OCI-M1 (cell line): ENCODE data around the gene PELO.

ENCODE experiments used
- DNase-seq: peaks from one replicate; lab custom pipeline; 2025; lab: John Stamatoyannopoulos, UW

Gene PELO

DNA sequence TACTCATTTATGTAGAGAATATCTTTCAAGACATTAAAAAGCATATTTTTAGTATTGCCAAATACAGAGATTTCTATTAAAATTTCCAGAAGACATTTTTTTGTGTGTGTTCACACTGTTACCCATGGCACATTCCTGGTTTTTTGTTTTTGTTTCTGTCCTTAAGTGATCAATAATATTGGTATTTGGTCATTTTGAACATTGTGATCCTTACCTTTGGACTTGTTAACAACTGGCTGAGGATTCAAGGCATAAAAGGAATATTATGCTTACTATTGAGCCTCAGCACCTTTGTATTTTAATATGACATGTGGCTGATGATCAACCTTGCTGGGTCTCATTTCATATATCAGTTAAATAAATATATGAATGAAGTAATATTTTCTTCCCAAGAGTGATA, 41.9 kb downstream of the PELO start:
- DNase-seq = no peak

DNA sequence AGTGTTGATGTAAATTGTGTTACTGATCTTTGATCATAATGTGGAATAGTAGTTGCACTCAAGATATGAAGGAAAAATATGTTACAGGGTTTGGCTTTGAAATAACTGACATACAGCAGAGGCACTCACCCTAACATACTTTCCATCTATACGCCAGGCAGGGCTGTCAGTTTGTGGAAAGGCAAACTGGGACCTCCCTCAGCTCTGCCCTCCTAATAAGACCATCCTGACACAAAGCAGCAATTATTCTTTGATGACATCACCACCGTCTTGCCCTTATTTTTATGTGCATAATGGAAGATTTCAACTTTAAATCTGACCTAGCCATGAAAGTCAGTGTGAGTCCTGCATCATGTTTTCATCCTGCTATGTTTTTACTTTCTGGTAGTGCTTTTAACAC, 42.9 kb downstream of the PELO start:
- DNase-seq = no peak

DNA sequence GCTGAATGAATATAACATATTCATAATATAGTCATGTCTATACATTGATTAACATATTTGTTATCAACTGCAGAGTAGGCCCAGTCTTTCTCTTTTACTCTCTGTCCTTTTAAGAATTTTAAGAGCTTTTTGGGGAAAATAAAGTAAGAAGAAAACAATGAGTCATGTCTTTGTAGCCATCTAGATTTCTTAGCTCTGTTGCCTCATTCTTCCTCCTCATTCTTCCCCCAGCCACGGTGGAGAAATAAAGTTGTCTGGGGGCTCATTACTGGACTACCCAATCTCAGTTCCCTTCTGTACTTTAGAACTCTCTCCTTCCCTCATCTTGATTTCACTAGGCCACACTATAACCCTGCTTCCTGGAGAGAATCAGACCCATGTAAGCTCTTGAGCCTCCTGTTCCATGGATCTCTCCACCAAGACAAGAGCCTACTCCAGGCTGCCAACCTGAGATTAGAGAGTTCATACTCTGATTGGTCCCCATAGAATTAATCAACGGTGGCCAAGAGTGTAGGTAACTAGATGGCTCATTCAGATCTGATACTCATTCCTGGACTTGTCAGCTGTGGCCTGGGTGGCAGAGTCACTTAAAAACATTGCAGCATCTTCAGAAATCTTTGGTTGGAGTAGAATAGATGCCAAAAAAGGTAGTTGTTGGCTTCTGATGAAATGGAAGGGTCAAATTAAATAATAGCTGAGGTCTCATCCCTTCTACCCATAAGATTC, 44.2 kb downstream of the PELO start:
- DNase-seq = no peak

DNA sequence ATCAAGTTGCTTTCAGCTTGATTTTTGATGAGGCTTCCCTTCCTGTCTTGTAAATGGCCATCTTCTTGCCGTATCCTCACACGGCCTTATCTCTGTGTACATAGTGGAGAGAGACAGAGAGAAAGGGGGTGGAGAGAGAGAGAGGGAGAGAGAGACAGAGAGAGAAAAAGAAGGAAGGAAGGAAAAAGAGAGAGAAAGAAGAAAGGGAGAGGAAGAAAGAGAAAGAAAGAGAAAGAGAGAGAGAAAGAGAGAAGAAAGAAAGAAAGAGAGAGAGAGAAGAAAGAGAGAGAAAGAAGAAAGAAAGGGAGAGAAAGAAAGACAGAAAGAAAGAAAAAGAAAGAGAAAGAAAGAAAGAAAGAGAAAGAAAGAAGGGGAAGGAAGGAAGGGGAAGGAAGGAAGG, 46.6 kb downstream of the PELO start:
- no peak for DNase-seq

DNA sequence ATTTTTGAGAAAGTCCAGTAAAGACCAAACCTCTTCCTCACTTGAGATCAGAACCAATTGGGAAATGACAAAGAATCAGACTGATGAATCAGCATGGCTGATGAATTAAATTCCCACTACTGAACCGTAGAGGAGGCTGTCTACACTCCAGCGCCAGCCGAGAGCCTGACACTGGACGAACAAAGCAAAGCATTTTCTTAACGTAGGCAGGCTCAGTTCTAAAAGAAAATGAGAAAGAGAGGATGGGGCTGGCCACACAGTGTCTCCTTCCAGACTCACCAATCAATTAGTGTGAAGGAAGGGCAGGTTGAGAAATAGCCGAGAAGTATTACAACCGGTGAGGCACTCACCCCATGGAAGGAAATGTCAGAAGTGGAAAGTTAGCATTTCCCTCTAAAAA, 49.4 kb downstream of the PELO start:
- DNase-seq = no peak
